Activated CD4-positive, alpha-beta T cell treated with anti-CD3 and anti-CD28 coated beads, Interleukin-2, amount 50 U/mL, for 24 hours (primary cell): Measurements from ENCODE around the gene KIAA0930.

Experiments used
- DNase-seq, 2 donors: peaks; one replicate each; pipeline ENCODE4 v3.0.0-alpha.2; 2020; ENCODE audit warnings: low read depth in 1 of 2, low spot score in 1 of 2

The KIAA0930 gene

DNA sequence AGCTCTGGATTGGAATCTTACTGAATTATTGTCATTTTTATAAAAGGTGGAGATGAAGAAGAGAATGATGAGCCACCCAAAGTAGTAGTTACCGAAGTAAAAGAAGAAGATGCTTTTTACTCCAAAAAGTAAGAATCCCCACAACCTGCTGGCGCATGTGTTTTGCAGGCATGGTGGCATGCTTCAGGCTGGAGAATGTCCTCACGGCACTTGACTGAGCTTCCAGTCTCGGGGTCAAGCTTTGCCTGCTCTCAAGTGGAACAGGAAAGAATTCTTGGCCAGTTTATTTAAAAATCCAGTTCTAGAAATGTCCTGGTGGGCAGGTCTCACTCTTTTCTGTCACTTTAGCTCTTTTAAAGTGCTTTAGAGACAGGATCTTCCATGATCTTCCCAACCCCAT lies 59.5 kb downstream of the KIAA0930 start:
- no peak for DNase-seq

DNA sequence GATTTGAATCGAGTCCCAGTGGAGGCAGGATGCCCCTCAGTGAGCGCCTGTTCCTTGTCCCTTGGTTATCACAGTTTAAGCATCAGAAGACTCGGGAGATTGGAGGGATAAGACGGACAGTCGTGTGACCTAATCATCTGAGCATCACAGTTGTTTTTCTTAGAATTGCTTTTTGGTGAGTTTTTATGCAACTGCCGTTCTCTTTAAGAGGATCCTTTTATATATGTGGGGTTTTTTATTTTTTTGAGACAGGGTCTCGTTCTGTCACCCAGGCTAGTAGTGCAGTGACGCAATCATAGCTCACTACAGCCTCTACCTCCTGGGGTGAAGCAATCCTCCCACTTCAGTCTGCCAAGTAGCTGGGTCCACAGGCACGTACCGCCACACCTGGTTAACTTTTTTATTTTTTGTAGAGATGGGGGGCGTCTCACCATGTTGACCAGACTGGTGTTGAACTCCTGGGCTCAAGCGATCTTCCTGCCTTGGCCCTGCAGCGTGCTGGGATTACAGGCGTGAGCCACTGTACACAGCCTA lies 60.5 kb downstream of the KIAA0930 start:
- DNase-seq: no peak

DNA sequence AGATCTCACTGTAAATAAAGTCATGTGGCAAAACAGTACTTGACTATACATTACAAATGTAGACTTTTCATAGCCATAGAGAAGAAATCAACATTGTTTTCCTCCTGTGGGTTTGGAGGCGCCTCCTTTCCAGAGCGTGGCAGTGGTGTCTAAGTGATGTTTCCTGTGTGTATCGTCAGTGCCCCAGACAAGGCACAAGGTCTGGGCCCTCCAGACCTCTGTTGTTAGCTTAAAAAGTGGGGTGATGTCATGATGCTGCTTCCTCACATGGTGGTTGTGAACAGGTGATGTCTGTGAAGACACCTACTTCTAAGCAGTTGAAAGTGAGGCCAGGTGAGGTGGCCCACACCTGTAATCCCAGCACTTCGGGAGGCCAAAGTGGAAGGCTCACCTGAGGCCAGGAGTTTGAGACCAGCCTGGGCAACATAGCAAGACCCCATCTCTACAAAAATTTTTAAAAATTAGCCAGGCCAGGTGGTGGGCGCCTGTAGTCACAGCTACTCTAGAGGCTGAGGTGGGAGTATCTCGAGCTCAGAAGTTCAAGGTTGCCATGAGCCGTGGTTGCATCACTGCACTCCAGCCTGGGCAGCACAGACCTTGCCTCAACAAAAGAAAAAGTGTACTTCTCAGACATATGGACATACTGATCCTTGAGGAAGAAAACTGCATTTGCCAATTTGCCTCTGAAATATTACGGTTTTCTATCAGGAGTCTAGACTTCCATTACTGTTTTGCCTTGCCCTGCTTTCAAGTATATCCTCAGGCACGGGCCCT lies 61.2 kb downstream of the KIAA0930 start:
- no peak for DNase-seq

DNA sequence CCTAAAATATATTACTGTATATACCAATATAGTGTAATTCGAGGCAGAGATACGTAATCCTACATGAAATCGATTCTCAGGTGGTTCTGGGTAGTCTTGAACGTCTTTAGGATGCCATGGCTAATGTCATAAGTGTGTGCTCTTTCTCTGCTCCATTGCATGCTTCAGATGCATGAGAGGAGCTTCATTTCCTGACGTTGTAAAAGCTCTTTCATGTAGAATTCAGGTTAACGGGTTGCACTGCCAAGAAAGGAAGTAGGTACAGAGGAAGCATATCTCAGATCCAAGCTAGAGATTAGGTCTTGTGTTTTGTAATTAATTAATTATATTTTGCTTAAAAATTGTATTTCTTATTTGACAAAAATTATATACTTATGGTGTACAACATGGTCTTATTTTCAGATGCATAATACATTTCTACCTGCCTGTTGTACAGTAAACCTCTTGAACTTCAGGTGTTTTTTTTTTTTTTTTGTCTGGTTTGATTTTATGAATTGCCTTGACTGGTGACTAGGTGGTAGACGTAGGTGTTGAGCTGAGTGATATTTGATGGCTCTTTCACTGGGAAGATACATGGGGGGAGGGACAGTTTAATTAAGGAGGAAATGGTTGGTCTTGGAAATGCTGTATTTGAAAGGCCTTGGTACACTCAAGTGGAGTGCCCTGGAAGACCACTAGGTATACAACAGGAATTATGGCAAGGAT lies 67.7 kb downstream of the KIAA0930 start:
- no peak for DNase-seq

DNA sequence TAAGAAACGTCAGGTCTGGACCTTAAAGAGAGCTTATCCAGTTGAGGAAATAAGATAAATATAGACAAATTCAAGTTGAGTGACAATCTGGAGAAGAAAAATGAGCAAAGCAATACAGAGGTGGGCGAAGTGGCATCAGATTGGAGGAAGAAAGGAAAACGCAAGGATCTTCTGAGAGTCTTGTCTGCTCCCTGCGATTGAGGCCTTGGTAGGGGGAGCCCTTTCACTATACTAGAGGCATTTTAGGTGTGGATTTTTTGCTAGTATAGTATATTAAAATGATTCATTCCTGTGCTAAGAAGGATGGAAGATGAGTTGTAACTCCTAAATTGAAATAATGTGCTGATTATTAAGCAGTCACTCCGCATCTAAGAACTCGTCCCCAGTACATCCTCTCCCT lies 68.9 kb downstream of the KIAA0930 start:
- DNase-seq: no peak

DNA sequence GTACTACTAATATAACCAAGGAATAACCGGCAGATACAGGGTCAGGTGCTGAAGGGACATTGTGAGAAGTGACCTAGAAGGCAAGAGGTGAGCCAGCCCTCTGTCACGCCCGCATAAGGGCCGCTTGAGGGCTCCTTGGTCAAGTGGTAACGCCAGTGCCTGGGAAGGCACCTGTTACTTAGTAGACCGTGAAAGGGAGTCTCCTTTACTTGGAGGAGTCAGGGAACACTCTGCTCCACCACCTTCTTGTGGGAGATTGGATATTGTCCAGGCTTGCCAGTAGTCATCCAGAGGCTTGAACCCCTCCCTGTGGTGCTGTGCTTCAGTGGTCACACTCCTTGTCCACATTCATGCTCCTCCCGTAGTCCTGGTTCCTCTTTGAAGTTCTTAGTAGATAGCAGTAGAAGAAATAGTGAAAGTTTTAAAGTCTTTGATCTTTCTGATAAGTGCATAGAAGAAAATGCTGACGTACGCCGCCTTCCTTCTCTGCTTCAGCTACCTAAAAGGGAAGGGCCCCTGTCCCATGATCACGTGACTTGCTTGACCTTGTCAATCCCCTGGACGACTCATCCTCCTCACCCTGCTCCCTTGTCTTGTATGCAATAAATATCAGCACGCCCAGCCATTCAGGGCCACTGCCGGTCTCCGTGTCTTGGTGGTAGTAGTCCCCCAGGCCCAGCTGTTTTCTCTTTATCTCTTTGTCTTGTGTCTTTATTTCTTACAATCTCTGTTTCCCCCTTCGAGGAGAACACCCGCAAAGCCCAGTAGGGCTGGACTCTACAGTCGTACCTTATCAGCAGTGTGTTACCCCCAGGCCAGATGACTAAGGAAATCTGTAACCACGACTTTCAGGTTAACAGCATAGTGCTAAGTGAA lies 70.9 kb downstream of the KIAA0930 start:
- DNase-seq: no peak

DNA sequence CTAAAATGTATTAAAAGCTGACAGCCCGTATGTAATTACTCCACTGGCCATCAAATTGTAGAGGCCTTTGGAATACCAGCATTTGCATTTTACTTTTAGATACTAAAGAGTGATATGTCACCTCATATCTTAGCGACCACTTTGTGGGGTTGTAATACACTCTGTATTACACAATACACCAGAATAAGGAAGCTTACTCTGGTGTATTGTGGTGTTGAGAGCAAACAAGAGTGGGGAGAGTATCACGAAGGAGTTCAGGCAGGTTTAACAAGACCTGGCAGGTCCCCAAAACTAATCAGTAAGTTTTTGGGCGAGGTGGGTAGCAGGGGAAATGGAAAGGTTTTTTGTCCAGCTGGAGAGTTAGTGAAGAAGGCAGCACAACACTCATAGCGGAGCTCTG lies 73.8 kb downstream of the KIAA0930 start:
- DNase-seq: no peak

DNA sequence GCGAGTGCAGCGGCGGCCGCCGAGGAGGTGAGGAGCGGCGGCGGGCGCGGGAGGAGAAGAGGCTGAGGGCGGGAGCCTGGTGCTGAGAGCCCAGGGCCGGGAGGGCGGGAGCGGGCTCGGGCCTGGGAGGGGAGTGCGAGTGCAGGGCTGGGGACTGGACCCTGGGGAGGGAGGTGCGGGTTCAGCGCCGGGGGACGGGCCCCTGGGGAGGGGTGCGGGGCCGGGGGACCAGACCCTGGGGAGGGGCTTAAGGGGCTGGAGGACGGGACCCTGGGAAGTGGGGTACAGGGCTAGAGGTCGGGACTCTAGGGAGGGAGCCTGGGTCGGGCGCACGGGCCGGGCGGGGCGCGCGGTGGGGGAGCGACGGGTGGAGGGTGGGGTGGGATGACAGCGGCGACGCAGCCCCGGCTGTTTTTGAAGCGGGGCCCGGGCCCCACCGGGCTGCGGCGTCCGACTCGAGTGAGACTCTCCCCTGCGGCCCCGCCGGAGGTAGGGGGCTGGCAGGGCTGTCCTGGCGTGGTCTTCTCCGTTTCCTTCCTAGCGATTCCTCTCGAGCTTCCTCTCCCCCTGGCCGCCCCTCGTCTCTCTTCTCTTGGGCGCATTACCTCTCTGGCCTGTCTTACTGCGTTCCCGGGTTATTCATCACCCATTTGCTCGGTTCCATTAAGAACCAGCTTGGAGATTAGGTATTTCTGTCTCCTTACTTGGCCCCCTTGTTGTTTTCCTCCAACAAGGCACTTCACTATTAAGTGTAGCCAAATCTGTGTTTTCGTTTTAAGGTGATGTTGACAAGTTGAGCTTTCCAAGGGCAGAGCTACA lies 76.2 kb downstream of the KIAA0930 start:
- DNase-seq: peak in 1 of 2 donors; percentile 21

DNA sequence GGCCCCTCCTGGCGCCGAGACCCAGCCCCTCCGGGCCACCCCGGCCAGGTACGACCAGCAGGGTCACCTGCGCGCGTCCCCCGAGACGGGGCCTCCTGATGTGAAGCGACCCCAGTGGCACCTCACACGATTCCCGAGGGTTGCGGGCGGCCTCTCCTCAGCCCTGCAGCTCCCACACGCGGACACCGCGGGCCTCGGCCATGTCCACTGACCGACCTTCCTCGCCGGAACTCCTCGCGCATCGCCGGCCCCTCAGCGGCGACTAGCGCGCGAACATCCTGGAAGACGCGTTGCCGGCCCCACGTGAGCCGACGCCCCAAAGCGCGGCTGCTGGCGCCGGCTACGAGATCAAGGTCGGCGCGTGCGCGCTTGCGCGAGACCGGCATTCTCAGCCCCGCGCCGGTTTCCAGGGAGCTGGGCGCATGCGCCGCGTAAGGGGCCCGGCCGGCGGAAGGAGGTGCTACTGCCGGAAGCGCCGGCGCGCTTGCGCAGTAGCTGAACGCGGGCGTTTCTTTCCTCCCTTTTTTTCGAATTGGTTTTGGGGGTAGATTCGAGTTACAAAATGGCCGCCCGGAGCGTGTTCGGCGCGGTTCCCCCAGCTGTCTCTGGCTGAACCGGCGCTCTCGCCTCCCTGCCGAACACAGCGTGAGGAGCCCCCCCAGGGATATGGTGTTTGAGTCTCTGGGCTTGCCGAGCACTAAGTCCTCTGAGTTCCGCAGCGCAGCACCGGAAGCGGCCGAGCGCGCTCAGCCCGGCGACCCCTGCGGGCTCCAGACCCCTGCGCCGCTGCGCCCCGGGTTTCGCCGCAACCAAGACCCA lies 77.0 kb downstream of the KIAA0930 start, which contains the start of gene NUP50:
Gene NUP50, plus strand, starts transcription at position 475 of the 819 bp plus-strand sequence. CDS start 4,253 bp downstream, outside the sequence.
- peak; percentile 87 to 94 for DNase-seq

DNA sequence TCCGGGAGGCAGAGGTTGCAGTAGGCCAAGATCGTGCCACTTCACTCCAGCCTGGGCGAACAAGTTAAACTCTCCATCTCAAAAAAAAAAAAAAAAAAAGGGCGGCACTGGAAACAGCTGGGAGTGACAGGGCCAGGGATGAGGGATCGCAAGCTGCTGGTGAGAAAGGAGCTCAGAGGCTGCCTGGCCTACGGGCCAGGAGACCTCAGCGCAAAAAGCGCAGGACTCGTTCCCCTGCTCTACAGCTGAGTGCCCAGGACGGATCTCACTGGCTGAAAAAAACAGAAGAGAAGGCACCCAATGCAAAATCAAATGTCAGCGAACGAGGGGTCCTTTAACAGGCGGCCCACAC lies 77.6 kb downstream of the KIAA0930 start:
- no peak for DNase-seq

DNA sequence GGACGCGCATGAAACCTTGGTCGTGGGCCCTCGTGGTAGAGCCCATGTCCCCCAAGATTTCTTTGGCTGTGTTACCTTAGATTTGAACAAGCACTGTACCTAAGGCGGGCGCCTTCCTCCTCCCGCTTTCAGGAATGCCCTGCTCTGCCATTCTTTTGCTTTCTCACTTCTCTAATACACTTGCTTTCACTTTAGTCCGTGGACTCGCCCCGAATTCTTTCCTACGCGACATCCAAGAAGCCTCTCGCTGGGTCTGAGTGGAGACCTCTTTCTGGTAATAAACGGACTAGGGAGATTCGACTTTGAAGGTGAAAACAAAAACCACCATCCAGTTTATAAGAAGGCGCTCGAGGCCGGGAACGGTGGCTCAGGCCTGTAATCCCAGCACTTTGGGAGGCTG lies 78.2 kb downstream of the KIAA0930 start:
- DNase-seq: no peak

DNA sequence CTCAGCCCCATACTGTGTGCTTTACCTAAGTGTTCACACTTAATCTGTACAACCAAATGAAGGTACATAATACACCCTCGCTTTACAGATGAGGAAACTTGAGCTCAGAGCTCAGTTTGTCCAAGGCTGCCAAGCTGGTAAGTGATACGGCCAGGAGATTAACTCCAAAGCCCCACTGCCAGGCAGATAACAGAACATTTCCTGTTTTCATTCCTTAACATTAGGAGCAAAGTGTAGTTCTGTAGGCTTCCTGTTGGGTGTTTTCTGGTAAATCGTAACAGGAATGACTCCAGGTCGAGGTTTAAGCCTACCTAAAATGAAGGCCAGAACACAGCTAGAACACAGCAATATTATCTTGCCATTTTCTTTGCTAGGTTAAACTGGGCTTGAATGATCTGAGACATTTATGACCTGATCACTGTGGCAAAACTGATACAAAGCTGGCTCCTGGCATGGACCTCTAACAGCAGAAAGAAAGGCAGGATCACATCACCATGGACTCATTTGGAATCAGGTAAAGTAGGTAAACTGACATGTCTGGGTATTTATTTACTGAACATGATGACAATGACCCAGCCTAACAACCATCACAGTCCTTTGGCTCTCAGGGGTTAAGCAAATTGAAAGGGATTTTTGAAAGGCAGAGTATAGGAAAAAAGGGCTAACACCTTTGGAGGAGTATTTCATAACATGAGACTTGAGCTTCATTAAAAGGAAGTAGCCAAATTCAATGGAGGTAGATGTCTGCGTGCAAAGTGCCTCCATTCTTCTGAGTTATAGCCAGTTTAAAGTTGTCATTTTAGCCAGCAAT lies 80.8 kb downstream of the KIAA0930 start:
- DNase-seq: no peak

DNA sequence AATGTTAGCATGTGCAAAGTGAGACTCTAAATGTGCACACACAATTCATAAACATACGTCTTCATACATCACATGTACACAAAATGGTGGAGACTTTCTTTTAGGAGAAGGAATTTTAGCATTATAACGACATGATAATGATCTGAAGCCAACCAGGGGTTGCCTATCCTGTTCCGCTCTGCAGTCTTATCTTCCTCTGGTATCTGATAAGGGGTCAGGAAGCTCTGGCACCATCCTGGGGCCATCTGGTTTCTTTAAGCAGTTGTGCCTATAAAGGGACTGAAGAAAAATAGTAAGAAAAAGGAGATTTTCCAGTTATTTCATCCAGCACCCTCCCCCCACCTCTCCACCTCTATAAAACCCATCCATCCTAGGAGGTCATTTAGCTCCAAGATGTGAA lies 82.8 kb downstream of the KIAA0930 start:
- DNase-seq: no peak

DNA sequence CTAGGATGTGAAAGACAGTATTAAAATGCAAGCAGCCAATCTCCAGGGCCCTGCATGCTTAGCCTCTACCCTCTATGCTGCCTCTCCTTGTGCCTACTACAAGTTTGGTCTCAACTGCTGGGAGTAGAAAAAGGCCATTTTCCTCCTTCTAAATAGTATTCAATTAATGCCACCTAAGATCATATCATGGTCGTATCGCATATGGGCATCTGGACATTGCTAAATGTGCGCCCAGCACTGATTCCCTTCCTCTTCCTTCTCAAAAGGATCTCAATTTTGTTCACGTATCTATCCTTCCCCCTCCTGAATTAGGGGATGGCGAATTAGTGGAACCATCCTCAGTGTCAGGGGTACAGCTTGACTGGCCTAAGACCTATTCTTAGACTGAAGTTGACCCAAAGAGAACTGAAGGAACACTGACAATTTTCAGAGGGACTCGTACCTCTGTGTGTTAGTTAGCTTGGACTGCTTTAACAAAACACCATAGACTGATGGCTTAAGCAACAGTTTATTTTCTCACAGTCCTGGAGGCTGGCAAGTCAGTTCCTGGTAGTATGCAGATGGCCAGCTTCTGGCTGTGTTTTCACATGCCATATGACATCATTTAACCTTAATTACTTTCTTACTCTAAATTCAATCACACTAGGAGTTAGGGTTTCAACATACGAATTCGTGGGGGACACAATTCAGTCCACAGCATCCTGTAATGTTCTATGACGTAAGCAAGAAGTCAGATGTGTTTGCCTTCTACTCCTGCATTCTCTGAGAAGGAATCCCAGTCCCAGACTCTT lies 85.4 kb downstream of the KIAA0930 start:
- DNase-seq: no peak

DNA sequence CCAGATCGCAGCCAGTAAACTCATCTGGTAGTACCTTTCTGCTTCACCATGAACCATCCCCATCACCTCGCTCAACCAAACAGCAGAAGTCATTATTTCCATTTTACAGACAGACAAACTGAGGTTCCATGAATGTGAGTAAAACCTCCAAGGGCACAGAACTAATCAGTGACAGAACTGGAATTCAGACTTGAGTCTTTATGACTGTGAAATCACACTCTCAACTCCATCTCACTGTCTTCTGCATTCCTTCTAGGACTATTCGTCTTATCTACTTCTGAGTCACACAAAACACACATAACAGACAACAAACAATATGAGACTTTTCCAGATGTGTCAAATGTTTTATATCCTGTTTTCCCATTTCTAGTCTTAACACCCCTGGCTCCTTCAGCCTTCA lies 86.3 kb downstream of the KIAA0930 start:
- DNase-seq: no peak

DNA sequence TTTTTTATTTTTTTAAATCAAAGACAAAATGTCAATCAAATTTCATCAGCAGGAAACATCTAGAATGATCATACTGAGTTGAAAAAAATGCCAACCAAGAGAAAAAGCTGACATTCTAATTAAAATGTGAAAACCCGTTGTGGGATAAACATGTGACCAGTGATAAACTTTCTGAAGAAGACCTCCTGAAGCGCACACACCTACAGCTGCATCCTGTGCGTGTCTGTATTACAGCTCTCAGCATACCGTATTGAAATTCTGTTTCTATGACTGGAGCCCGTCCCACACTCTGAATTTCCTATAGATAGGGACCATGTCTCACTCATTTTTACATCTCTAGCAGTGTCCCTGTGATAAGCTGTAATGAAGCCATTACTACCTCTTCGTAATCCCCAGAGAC lies 89.2 kb downstream of the KIAA0930 start:
- DNase-seq: no peak

DNA sequence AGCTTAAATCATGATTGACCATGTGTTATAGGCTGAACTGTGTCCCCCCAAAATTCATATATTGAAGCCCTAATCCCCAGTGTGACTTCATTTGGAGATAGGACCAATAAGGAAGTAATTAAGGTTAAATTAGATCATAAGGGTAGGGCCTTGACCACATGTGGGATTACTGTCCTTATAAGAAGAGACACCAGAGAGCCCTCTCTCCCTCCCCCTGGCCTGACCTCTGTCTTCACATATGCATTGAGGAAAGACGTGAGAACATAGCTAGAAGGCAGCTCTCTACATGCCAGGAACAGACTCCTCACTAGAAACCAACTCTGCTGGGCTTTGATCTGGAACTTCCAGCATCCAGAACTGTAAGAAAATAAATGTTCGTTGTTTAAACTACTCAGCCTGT lies 90.6 kb downstream of the KIAA0930 start:
- DNase-seq: no peak

DNA sequence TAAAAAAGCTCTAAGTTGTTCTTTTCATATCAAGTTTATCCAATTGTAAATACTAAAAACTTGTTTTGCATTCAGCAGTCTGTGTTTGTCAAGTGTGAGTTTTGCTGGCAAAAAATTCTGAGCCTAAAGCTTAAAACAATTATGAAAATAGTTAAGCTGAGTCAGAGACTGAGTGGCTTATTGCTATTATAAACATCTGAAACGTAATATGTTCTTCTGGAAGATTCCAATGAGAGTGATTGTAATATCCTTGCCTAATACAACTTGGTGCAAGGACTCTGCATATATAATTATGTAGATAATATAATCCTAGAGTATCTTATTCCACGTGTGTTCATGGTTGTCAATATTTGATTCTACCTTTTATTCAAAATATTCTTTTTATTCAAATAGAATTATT lies 91.0 kb downstream of the KIAA0930 start:
- no peak for DNase-seq
